Activated CD8-positive, alpha-beta memory T cell treated with anti-CD3 and anti-CD28 coated beads, Interleukin-2, amount 50 U/mL, for 48 hours (primary cell): ENCODE data around the gene PTGR1.
"Not testable (repeated sequence)": the region's sequence is repeated elsewhere in the genome, so short reads cannot be mapped to it uniquely, and the experiment has no call there.

Experiments used
- DNase-seq: peaks from one replicate; pipeline ENCODE4 v3.0.0-alpha.2; 2020

The PTGR1 gene

DNA sequence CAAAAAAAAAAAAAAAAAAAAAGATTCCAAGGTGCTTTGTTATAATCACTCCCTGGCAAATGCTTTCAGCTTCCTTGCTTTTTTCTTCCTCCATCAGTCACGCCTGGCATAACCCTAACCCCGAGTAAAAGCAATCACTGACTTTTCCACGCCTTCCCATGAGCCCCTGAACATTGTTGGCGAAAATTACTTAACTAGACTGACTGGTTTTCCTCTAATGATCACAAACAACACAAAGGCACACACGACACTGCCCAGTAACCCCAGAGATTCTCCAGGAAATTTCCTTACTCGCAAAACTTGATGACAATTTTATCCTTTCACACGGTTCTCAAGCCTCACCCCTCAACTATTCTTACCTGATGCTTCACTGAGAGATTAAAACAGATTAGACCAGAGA, 11.4 kb upstream of the PTGR1 start:
- DNase-seq: no peak

DNA sequence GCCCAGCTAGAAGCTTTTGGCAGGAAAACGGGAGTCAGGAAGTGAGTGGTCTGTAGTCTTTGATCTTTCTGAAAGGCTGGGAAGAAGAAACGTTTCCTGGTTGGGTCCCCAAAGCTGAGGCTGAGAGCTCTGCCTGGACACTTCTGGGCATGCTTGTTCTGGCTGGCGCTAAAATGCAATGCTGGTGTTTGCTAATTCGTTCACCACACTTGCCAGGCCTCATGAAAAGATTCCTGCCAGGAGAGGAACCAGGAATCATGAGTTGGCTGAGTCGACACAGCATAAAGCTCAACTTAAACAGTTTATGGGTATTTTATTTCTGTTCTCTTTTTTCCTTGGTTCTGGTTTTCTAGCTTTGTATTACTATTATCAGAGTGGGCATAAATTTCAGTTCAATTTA, 10.7 kb upstream of the PTGR1 start:
- DNase-seq: no peak

- DNase-seq: no peak
These were observed 5.7 kb upstream of the PTGR1 start for GRCh38 chr9:111605041-111605559.

DNA sequence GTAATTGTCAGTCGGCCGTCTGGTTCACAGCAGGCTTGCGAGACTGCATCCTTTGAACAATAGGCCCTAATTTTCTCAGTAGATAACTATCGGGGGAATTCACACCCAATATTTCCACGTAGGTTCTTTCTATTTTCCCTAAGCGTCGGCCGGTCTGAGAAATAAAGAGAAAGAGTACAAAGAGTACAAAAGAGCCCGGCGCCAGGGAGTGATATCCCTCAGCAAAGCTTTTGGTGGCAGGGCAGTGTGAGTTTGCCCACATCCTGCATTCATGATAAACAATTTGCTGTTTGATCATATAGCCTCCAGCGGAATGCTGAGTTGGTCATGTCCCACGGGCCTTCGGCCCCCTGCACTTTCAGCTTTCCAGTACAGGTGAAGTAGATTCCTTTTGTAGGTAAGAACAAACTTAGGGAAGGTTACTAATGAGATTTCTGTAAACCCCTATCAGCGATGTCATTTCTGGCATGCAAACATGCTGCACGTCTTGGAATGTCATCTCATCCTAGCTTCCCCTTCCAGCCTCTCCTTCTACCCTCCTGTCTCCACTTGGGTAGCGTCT, 4.7 kb upstream of the PTGR1 start:
- DNase-seq: no peak

DNA sequence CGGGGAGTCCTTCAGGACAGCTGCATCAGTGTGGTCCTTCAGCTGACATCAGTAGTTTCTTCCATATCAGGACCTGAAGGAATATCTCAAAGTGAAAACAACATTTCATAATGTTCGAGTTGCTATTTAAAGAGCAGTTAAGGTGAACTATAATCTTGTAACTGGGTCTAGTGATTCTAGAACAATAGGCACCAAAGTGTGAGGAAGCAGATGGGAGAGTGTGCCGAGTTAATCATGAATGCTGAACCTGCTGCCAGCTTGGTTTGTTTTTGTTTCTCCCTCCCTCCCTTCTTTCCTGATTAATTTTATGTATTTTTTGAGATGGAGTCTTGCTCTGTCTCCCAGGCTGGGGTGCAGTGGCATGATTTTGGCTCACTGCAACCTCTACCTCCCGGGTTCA, 3.6 kb upstream of the PTGR1 start:
- no peak for DNase-seq

GRCh38 chr9:111601237-111602018, 2.0 kb upstream of the PTGR1 start:
- no peak for DNase-seq

- DNase-seq: no peak
These were observed 502 bp upstream of the PTGR1 start for GRCh38 chr9:111599955-111600343.

GRCh38 chr9:111598733-111599091, 735 bp downstream of the PTGR1 start:
- peak; percentile 56 for DNase-seq

- DNase-seq: peak; percentile 63
These were observed 1.4 kb downstream of the PTGR1 start for GRCh38 chr9:111597852-111598732.

DNA sequence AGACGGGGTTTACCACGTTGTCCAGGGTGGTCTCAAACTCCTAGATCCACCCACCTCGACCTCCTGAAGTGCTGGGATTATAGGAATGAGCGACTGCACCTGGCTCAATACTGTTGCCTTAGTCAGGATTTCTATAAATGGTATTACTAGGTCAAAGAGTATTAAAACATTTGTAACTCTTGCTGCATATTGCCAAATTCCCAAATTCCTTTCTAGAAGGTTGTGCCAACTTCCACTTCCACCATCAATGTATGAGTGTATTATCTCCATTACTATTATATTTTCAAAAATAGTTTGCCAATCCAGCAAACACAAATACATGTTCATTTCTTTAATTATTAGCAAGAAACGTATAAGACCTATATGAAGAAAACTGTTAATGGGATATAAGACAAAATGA, 10.6 kb downstream of the PTGR1 start:
- no peak for DNase-seq

GRCh38 chr9:111586378-111586777, 13.1 kb downstream of the PTGR1 start:
- DNase-seq: no peak

- DNase-seq: no peak
These were observed 16.6 kb downstream of the PTGR1 start for GRCh38 chr9:111582888-111583287.

DNA sequence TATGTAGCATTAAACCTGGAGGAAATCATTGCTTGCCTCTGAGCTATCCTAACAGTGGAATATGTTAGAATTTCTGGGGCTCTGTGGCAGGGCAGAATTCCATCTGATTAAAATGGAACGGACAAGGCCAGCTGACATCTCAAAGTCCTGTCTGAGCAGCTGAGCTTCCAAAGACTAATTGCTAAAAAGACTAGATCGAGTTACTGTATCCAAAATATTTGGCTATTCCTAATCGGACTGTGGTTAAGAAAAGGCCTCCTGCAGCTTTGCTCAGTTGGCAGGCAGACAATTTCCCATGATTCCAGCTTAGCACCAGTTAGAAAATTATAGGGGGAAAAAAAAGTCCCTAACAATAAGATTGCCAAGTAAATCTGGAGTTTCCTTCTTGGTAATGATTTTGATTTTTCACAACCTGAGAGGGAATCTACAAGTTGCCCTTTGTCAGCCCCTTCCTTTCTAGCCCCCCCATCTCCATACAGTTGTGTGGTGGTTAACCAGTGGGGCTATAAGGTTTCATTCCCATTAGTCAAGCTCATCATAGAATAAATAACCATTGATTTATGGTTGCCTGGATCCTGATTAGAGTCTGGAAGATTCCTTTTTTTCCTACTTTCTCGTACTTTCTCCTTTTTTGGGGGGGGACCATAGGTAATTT, 26.4 kb downstream of the PTGR1 start:
- DNase-seq: no peak

GRCh38 chr9:111568127-111568526, 31.3 kb downstream of the PTGR1 start:
- DNase-seq: not testable (repeated sequence)

DNA sequence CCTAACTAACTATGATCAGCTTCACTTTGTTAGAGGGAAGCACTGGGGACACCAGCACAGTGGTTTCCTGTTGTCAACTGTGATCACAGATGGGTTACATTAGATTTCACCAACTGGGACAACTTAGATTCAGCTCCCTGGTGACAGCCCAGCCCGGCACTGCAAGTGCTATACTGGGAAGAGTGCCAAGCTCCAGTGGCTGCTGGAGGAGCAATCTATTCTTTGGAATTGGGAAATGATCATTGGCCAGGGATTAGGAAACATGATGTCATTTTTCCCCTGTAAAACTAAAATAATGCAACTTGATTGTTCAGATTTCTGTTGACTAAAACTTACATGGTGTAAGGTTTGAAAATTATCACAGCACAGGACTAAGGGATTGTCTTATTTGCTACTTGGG, 33.2 kb downstream of the PTGR1 start:
- no peak for DNase-seq

DNA sequence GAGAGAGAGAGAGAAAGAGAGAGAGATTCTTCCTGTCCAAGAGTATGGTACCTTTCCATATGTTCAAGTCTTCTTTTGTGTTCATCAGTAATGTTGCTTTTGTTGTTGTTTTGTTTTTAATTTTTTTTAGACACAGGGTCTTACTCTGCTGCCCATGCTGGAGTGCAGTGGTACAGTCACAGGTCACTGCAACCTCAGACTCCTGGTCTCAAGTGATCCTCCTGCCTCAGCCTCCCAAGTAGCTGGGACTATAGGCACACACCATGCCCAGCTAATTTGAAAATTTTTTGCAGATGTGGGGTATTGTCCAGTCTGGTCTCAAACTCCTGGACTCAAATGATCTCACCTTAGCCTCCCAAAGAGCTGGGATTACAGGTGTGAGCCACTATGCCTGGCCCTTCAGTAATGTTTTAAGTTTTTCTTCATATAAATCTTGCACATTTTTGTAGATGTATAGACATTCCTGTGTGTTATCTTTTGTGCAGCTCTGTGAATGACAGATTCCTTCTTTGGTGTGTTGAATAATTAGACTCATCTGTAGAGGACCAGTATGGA, 38.2 kb downstream of the PTGR1 start:
- no peak for DNase-seq

DNA sequence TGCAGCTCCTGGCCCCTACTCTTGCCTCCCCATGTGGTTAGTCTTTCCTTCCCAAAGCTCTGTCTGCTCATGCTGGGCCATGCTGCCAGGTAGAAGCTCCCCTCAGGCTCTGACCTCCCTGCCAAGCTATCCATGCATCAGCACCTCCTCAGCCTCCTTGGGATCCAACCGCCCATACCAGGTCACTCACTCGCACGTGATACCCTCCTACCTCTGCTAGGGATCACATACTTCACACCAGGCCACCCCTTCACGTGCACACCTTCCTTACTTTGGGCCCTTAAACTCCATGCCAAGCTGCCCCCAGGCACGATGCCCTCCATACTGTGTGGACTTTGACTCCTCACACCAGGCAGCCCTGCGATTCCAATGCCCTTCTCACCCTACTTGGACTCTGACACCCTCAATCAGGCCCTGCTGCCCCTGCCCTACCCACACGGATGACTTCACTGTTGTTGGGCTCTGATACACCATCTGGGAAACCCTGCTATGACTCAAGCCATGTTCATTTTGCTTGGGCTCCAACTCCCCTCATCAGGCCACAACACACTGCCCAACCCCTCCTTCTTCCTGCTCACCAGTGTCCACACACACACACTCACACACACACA, 40.3 kb downstream of the PTGR1 start:
- no peak for DNase-seq

GRCh38 chr9:111555425-111555824, 44.0 kb downstream of the PTGR1 start:
- DNase-seq: not testable (repeated sequence)

GRCh38 chr9:111548623-111549022, 50.8 kb downstream of the PTGR1 start:
- no peak for DNase-seq

- DNase-seq: no peak
These were observed 56.8 kb downstream of the PTGR1 start for GRCh38 chr9:111542497-111543254.

DNA sequence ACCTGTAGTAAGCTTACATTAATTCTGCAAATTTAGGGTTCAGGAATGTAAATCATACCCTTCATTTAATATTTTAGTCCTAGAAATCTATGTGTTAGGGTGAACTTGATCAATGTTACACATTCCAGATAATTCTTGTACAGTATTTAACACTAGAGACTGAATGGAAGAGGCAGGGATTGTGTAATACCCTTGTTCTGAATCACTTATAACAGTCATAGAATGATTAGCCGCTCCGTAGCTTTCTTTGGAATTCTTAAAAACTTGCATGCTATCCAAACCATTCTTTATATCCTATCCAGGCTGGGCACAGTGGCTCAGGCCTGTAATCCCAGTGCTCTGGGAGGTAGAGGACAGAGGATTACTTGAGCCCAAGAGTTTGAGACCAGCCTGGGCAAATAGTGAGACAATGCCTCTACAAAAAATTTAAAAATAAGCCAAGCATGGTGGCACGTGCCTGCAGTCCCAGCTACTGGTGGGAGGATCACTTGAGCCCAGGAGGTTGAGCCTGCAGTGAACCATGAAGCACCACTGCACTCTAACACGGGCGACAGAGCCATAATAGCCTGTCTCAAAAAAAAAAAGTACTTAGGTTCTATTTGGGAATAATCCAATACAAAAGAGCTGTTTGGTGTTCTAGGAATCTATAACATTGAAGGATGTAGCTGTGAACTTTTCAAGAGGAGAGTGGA, 66.2 kb downstream of the PTGR1 start:
- no peak for DNase-seq
